Erythroblast (primary cell): ENCODE results near the gene ALPK3.

Source experiments
- GATA1 ChIP-seq: IDR thresholded peaks from 2 replicates; pipeline ENCODE4 v1.6.1; 2011; ENCODE audit warnings: low read depth, mild to moderate bottlenecking, control low read depth, low read length, moderate library complexity
- POLR2A ChIP-seq: IDR thresholded peaks from 2 replicates; pipeline ENCODE4 v1.6.1; 2011; ENCODE audit warnings: mild to moderate bottlenecking, low read length

DNA sequence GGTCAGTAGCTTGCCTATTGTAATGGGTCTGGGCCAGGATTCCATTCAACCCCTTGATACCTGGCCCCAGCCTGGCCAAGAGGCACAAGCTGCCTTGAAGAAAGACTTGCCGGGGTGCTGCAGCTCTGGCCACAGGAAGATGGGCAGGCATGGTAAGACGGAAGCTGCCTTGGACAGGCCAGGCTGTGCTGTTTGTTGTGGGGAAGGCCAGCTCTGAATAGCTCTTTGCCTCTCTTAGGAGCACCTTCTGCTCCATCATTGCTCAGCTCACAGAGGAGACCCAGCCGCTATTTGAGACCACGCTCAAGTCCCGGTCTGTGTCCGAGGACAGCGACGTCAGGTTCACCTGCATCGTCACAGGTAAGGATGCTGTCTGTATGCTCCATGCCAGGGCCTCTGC lies 10.1 kb downstream of the ALPK3 start:
- TF ChIP-seq POLR2A (no peak), GATA1 (no peak)
